ENCODE results near the gene LMO1. TPM values are rescaled to one million over a fixed set of nuclear protein-coding genes. Genes with fewer than 3 reads are reported as not detected.

Gene LMO1
- polyA plus RNA-seq, 3 donors: not detected

DNA sequence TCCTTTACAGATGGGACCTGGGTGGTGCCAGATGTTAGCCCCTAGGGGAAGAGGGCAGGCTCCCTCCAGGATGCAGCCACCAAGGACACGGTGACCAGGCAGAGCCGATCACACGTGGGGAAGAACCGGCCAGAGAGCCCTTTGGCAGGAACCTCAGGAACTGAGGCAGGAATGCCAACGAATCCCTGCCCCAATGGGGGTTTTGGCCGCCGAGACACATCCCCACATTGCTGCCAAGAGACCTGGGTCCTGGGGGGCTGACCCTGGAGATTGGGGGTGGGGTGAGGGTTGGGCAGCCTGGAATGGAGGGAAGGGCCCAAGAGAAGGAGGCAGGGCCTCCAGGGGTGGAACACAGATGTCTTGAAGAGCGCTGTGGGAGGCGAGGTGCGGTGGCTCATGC, 28.7 kb upstream of the LMO1 start:
- DNase-seq: no peak
- H2AFZ ChIP-seq (ENCODE audit: insufficient read depth, low read depth, low read length, poor library complexity, severe bottlenecking): no peak overlapping the region
- intact Hi-C loops (cut with micrococcal nuclease): no loop called here
- Mint-ChIP-seq H3K4me1 (peaks cover 7% of the 10 kb centered on the region), H3K27me3 (ENCODE audit: low read depth in 3 of 3) (peaks cover 1 to 8% (median 2%) of the 10 kb centered on the region in 3 donors), H3K9me3 (no peaks in the 10 kb centered on the region), H3K36me3 (no peaks in the 10 kb centered on the region), H3K4me3 (no peak overlapping the region), H3K27ac (no peak overlapping the region)
- H3K4me2 ChIP-seq (replicated peaks; ENCODE audit: extremely low read depth, low read length, poor library complexity, severe bottlenecking): no peak overlapping the region
- H3K27ac ChIP-seq (ENCODE audit: low read depth in 1 of 2, low read length in 2 of 2): no peak overlapping the region
- H3K27me3 ChIP-seq (ENCODE audit: control insufficient read depth in 2 of 2, insufficient read depth in 2 of 2, low read length in 2 of 2): no peaks in the 10 kb centered on the region
- no peak overlapping the region for H3K9ac ChIP-seq (ENCODE audit: insufficient read depth, low read length, poor library complexity, severe bottlenecking)
- 95% methylated on average over 7 of the region's 10 CpGs for WGBS (ENCODE audit: insufficient coverage)
- H3K4me1 ChIP-seq (ENCODE audit: control insufficient read depth in 1 of 2, insufficient read depth in 2 of 2, low read length in 2 of 2): no peaks in the 10 kb centered on the region
- H4K20me1 ChIP-seq (ENCODE audit: insufficient read depth, low read length): no peaks in the 10 kb centered on the region
- H3K9me3 ChIP-seq (replicated peaks in 1 of 2; ENCODE audit: control insufficient read depth in 1 of 2, insufficient read depth in 1 of 2, low read length in 2 of 2): no peaks in the 10 kb centered on the region
- H3K36me3 ChIP-seq (replicated peaks in 1 of 2; ENCODE audit: control insufficient read depth in 1 of 2, insufficient read depth in 2 of 2, low read length in 2 of 2): no peaks in the 10 kb centered on the region
- no peak overlapping the region for H3K4me3 ChIP-seq (replicated peaks in 1 of 3; ENCODE audit: low read depth in 2 of 3, low read length in 3 of 3)
- no peaks in the 10 kb centered on the region for H3K79me2 ChIP-seq (ENCODE audit: insufficient read depth, low read length)
- TF ChIP-seq, protein P1, sequence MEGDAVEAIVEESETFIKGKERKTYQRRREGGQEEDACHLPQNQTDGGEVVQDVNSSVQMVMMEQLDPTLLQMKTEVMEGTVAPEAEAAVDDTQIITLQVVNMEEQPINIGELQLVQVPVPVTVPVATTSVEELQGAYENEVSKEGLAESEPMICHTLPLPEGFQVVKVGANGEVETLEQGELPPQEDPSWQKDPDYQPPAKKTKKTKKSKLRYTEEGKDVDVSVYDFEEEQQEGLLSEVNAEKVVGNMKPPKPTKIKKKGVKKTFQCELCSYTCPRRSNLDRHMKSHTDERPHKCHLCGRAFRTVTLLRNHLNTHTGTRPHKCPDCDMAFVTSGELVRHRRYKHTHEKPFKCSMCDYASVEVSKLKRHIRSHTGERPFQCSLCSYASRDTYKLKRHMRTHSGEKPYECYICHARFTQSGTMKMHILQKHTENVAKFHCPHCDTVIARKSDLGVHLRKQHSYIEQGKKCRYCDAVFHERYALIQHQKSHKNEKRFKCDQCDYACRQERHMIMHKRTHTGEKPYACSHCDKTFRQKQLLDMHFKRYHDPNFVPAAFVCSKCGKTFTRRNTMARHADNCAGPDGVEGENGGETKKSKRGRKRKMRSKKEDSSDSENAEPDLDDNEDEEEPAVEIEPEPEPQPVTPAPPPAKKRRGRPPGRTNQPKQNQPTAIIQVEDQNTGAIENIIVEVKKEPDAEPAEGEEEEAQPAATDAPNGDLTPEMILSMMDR (IDR thresholded peaks at IDR 0.05): no peak

DNA sequence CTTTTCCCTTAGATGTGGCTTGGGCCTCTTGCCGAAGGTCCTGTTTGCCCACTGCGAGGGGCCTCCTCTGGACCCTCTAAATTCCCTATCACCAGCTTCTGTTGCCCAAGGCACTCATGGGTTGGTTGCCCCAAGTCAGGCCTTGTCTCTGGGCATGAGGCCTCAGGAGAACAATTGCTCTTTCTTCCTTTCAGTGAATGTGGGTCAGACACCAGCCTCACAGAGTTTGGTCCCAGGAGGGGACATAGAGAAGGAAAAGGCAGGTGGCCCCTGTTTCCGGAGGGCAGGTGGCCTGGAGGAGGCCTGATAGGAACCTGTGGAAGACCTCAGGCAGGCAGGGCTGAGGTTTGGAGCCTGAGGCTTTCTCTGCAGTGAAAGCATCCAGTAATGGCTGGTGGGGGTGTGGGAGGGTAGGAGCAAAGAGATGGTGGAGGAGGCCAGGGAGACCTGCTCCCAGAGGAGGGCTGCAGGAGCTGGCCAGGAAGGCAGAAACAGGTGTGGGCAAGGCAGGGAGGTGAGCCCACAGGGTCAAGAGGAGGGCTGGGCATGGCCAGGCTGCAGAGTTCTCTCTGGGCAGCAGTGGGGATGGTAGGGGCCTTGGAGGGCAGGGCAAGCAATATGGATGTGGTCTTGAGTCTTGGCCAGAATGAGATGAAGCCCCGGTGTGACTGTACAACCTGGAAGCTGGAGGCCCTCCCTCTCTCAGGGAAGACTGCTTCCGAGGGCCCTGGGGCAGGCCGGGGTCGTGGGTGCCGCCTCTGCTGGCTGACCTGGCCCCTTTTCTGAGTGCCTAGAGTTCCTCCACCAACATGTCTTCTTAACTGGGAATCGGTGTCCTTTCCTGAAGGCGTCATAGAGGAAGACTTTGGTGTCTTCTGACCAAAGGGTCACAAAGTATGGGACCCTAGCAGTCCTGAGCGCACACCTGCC, 28.0 kb upstream of the LMO1 start:
- H3K36me3 Mint-ChIP-seq: no peaks in the 10 kb centered on the region
- Histone ChIP-seq H3K27me3 (ENCODE audit: control insufficient read depth in 2 of 2, insufficient read depth in 2 of 2, low read length in 2 of 2) (no peaks in the 10 kb centered on the region), H3K4me1 (ENCODE audit: control insufficient read depth in 1 of 2, insufficient read depth in 2 of 2, low read length in 2 of 2) (no peaks in the 10 kb centered on the region), H3K27ac (ENCODE audit: low read depth in 1 of 2, low read length in 2 of 2) (no peak overlapping the region), H3K36me3 (replicated peaks in 1 of 2; ENCODE audit: control insufficient read depth in 1 of 2, insufficient read depth in 2 of 2, low read length in 2 of 2) (no peaks in the 10 kb centered on the region), H3K4me3 (replicated peaks in 1 of 3; ENCODE audit: low read depth in 2 of 3, low read length in 3 of 3) (no peak overlapping the region), H3K9me3 (replicated peaks in 1 of 2; ENCODE audit: control insufficient read depth in 1 of 2, insufficient read depth in 1 of 2, low read length in 2 of 2) (no peaks in the 10 kb centered on the region), H2AFZ (ENCODE audit: insufficient read depth, low read depth, low read length, poor library complexity, severe bottlenecking) (no peak overlapping the region), H3K79me2 (ENCODE audit: insufficient read depth, low read length) (no peaks in the 10 kb centered on the region), H3K4me2 (replicated peaks; ENCODE audit: extremely low read depth, low read length, poor library complexity, severe bottlenecking) (no peak overlapping the region), H4K20me1 (ENCODE audit: insufficient read depth, low read length) (no peaks in the 10 kb centered on the region), H3K9ac (ENCODE audit: insufficient read depth, low read length, poor library complexity, severe bottlenecking) (no peak overlapping the region)
- intact Hi-C loops (cut with micrococcal nuclease): no loop called here
- H3K4me3 Mint-ChIP-seq: no peak overlapping the region
- DNase-seq: no peak
- peaks cover 7% of the 10 kb centered on the region for H3K4me1 Mint-ChIP-seq
- H3K27ac Mint-ChIP-seq: peak overlapping the region in 2 of 7 donors; percentile 28 to 45
- TF ChIP-seq, protein P1 (IDR thresholded peaks at IDR 0.05): no peak
- H3K9me3 Mint-ChIP-seq: no peaks in the 10 kb centered on the region
- WGBS (ENCODE audit: insufficient coverage): 85% methylated on average over 11 of the region's 11 CpGs
- peaks cover 1 to 8% (median 2%) of the 10 kb centered on the region in 3 donors for H3K27me3 Mint-ChIP-seq (ENCODE audit: low read depth in 3 of 3)

Data from CD14-positive monocyte (primary cell).